Muscle of arm (tissue), 12 donors: ENCODE data around the gene GDF7. TPM values are rescaled to one million over a fixed set of nuclear protein-coding genes. Genes with fewer than 3 reads are reported as not detected.

ENCODE experiments used
- DNase-seq: peaks from one replicate; pipeline ENCODE4 v3.0.0-alpha.2; 2013
- polyA plus RNA-seq, 12 donors: library from polyadenylated mRNA; unstranded; fragments of 120-200 nt; gene quantifications; one replicate each; pipeline ENCODE4 v1.2.1, GENCODE V29; 2013; ENCODE audit not compliant: insufficient read length in 12 of 12

GDF7 gene
- polyA plus RNA-seq, 12 donors = 0.27 to 0.92 (median 0.60) TPM; not detected in 2

GRCh38 chr2:20643060-20643459, 23.9 kb upstream of the GDF7 start:
- DNase-seq = no peak

DNA sequence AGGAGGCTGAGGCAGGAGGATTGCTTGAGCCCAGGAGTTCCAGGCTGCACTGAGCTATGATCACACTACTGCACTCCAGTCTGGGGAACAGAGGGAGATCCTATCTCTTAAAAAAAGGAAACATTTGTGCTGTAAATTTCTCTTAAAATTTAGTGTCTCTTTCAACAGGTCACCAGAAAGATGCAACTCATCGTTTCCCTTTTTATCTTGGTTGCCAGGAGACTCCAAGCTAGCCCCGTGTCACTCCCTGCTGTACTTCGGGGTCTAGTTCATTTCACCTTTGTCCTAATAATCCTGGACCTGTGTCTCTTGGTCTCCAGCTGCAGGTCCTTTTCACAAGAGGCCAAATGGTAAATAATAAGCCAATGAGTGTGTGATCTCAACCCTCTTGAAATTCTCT, 23.1 kb upstream of the GDF7 start:
- DNase-seq = no peak

DNA sequence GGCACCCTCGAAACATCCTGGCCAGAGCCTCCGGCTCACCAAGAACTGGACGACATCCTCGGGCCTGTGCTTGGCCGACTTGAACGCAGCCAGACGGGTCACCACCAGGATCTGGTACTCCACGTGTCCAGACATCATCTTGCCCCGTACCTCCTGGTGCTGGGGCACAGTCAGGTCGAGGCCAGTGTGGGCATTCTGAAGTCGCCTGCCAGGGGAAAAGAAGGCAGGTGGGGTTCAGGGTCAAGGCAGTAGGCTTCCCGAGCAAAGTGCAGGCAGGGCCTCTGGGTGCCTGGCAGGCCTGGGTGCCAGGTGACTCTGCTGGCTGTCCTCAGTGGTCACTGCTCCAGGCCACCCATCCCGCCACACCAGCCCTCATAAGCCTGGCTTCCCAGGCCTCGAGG, 21.6 kb upstream of the GDF7 start:
- no peak for DNase-seq

- DNase-seq = no peak
Observed at GRCh38 chr2:20645761-20646160, 21.2 kb upstream of the GDF7 start.

DNA sequence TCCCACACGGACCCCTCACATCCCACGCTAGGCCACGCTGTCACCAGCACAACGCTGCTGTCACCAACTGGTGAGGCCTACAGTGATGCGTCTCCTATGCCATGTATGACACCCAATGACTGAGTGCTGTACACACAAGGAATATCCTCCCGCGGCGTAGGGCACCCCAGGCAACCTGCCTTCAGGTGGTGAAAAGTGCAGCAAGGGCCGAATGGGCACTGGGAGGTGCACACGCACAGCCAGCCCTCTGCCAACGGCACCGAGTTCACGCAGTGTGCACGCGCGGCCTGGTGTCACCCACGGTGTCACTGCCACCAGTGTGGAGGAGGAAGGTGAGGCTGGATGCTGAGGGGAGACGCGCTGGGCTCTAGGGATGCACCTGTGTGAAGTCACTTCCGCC, 20.5 kb upstream of the GDF7 start:
- DNase-seq = no peak

- DNase-seq = no peak
Observed at GRCh38 chr2:20647211-20647610, 19.7 kb upstream of the GDF7 start.

DNA sequence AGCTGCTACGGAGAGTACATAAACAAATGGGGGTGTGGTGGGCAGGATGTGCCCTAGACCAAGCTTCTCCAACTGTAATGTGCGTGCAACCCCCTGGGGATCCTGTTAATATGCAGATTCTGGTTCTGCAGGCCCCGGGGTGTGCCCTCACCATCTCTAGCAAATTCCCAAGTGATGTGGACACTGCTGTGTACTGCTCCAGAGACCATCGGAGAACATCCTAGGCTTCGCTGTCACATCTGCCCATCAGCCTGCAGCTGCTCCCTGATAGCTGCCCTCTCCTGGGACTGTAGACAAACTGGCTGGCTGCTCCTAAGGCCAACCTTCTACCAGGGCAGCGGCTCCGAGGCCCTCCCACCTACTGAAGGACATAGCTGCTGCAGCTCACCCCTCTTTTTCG, 19.2 kb upstream of the GDF7 start:
- no peak for DNase-seq

DNA sequence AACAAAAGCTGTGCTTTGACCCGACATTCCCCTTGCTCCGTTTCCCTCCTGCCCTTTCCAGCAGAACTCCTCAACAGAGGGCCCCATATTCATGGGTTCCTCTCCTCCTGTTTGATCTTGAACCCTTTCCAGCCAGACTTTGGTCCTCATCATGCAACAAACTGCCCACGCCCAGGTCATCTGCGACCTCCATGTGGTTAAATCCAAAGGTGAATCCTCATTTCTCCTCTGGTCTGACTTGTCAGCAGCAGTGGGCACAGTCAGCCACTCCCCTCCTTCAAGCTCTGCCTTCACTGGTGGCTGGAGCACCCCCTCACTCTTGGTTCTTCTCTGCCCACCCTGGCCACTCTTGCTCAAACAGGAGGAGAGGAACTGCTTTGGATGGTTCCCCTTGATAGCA, 18.7 kb upstream of the GDF7 start:
- DNase-seq = no peak

- DNase-seq = no peak
Observed at GRCh38 chr2:20648831-20649230, 18.1 kb upstream of the GDF7 start.

DNA sequence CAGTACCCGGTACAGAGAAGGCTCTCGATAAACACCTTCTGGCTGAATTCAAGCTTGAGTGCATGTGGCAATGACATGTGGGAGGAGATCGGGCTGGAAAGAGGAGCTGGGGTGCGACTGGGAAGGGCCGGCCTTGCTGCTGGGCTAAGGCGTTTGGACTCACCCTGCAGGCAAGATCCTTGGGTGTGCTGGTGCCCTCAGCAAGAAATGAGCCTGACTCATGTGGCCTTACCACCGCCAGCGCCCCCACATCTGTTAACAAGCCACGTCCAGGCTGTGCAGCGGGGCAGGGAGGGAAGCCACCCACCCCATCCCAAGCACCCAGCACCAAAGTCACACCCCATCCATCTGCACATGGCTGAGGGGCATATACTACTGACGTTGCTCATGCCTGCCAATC, 17.4 kb upstream of the GDF7 start:
- DNase-seq = no peak

GRCh38 chr2:20649976-20650375, 17.0 kb upstream of the GDF7 start:
- no peak for DNase-seq

DNA sequence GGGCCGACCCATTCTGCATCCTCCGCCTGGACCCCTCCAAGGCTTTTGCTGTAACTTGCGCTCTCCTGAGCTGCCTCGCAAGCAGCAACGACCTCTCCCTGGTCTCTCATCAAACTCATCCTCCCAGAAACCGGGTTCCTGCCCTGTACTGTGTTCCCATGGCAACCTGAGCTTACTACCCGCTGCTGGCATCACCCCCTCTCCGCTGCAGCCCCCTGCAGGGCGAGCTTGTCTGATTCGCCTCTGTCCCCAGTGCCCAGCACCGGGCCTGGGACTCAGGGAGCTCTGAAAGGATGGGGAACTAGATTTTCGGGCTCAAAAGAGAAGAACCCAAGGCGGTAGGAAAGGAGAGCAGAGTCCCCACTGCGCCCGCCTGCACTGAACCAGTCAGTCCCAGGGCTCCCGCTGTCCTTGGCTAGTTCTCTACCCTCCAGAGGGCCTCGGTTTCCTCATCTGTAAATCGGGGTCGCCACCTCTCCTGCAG, 16.5 kb upstream of the GDF7 start:
- DNase-seq = no peak

DNA sequence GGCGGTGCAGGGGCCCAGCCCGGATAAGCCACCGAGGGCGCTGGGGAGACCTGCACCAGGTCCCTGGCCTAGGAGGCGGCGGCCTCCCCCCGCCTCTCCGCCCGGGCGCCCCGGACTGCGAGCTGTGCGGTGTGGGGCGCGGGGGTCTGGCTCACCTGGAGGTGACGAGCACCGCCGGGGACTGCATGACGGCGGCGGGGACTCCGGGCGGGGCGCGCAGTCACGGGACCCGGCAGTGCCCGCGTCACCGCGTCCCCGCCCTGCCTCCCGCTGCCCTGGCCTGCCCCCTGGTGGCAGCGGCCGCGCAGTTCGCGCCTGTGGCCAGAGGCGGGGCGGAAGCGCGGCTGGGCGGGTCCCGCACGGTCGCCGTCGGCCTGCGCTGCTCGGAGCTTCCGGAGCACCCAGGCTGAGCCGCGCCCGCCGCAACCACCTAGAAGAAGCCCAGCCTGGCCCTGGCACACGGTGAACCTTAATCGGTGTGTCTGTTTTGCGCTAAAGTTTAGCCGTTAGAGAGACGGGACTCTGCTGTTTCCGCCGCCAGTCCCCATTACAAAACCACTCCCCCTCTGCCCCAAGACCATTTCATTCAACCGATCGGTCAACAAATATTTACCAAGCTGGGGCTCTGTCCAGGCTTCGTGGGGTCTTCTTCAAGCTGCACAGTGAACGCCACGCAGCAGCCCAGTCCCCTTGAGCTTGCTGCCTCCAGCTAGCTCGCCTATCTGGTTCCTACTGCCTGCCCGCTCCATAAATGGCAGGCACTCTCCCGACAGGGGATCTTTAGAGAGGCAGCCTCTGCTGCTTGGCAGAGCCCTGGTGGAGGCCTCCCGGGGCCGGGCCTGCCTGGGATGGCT, 15.8 kb upstream of the GDF7 start, which contains the start of gene HS1BP3:
Gene HS1BP3 (minus strand): TSS at position 222 of the 854 bp plus-strand sequence. CDS start 35 bp downstream, at position 187.
- DNase-seq = peak; percentile 86

GRCh38 chr2:20651731-20652099, 15.2 kb upstream of the GDF7 start:
- no peak for DNase-seq

- DNase-seq = no peak
Observed at GRCh38 chr2:20652141-20652540, 14.8 kb upstream of the GDF7 start.

DNA sequence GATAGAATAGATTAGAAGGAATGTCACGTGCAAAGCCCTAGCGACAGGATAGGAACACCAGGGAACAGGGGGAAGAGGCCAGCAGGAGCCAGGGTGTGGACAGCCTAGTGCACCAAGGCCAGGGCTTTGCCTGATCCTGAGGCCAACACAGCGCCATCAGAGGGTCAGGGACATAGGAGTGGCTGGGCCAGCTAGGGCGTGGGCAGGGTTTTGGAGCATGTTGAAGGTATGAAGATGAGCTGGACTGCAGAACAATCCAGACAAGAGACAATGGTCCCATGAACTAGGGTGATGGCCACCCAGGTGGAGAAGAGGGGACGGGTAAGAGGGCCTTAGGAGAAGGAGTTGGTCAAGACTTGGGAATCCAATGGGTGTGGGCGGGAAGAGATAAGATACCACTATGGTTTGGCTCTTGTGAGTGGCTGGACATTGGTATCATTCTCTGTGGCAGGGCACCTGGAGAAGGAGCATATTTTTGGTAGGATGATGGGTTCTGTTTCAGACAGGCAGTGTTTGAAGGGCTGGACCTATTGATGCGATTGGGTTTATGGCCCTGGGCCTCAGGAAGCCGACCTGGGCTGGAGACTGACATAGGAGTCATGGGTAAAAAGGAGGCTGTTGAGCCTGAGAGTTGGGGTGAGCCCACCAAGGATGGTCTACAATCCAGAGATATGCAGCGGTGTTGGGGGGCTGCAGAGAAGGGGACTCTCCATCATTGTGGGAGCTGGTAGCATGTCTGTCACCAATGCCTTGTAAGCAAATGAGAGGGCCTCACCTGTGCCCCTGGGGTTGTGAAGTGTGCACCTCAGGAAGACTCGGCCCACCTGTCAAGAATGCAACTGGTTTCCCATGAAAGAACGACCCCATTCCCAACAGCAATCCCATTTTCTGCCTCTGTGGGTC, 14.0 kb upstream of the GDF7 start:
- no peak for DNase-seq

DNA sequence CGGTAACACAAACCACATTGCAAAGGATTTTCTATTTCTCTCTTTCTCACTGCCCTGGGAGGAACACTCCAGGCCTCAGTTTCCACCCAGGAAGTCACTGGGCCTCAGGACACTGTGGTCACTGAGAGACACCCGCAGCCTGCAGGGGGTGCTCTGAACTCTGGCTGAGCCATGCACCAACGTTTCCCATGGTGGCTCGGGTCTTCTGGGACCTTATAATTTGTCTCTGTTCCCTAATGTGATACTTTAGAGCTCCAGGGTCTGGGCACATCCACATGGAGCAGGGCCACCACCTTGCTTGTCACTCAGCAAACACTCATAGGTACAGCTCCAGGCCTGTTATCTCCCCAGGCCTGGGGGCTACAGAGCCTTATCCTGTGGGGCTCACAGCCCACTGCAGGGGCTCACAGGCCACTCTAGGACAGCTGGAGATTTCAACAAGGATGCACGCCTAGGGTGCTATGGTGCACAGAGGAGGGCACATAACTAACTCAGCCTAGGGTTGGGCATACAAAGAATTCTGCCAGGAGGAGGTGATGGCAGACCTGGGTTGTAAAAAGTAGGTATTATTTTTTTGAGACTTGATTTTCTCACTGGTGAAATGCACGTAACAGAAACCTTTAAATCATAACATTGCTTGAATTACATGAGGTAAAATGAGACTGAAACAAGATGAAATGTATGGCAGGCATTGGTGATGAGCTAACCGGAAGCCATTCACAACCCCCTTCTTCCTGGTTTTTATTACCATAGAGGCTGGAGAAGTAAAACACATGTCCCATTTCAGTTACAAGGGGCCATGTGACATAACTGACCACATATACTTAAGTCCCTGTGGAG, 13.0 kb upstream of the GDF7 start:
- no peak for DNase-seq

GRCh38 chr2:20654535-20654813, 12.5 kb upstream of the GDF7 start:
- DNase-seq = no peak

DNA sequence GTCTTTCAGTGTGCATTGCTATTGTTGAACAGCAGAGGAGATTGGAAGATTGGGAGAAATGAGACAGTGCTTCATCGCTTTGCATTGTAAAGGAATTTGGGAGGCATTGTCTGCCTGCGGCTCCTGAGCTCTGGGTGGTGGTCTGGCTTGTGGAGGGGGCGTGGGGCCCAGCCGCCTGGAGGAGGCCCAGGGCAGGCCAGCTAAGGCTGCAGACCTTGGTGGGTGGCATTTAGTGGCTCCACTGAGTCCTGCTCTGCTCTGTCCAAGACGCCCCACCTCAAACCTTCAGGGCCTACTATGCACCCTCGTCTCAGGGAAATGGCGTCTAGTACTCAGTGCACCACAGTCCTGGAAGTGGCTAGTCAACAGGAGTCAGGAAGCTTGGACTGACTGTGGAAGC, 10.4 kb upstream of the GDF7 start:
- no peak for DNase-seq

DNA sequence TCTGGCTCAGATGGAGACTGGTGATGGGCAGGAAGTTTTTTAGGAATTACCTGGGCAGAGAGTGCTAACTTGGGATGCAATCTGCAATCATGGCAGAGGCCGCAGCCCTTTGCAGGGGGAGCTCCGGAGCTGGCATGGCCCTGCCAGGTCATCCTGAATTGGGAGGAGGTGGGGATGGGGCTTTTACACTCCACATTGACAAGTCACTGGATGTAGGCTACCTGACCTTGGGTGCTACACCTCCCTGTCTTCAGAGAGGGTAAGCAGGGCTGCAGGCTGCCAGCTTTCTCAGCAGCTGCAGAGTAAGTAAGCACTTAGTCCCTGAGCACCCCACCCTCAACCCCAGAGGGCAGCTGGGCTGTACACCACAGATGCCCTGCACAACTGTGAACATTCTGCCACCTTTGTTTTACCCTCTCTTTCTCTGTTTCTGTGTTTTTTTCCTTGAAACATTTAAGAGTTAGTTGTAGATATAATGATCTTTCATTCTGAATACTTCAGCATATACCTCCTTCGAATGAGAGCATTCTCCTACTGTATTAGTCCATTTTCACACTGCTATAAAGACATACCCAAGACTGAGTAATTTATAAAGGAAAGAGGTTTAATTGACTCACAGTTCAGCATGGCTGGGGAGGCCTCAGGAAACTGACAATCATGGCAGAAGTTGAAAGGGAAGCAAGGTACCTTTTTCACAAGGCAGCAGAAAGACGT, 9.3 kb upstream of the GDF7 start:
- no peak for DNase-seq
